SIG-M5 treated with dmso at 0.1 percent for 504 hours (cell line): Measurements from ENCODE around the gene CKS1B.

Experiments used
- DNase-seq: peaks from one replicate; lab custom pipeline; 2025; ENCODE audit not compliant: unreplicated experiment; lab: John Stamatoyannopoulos, UW

CKS1B gene

GRCh38 chr1:154945962-154946850 lies 28.3 kb upstream of the CKS1B start:
- no peak for DNase-seq

GRCh38 chr1:154948079-154948478 lies 26.4 kb upstream of the CKS1B start:
- DNase-seq, result no peak

GRCh38 chr1:154951901-154952657 lies 22.4 kb upstream of the CKS1B start:
- DNase-seq, result no peak

- DNase-seq, result no peak
Measured at GRCh38 chr1:154952664-154953063, 21.8 kb upstream of the CKS1B start.

GRCh38 chr1:154953611-154954038 lies 20.9 kb upstream of the CKS1B start:
- no peak for DNase-seq

GRCh38 chr1:154954541-154954940 lies 19.9 kb upstream of the CKS1B start:
- DNase-seq, result no peak

- DNase-seq, result no peak
Measured at GRCh38 chr1:154955039-154955717, 19.3 kb upstream of the CKS1B start.

GRCh38 chr1:154955718-154956543 lies 18.6 kb upstream of the CKS1B start, which contains the start of gene PBXIP1:
Gene PBXIP1, minus strand, starts transcription at chr1:154956099. Its CDS starts 2,378 bp downstream, at chr1:154953721.
- DNase-seq, result peak; percentile 95

- no peak for DNase-seq
Measured at GRCh38 chr1:154956544-154956941, 17.9 kb upstream of the CKS1B start.

- no peak for DNase-seq
Measured at GRCh38 chr1:154957091-154957657, 17.3 kb upstream of the CKS1B start.

GRCh38 chr1:154958036-154958435 lies 16.4 kb upstream of the CKS1B start:
- no peak for DNase-seq

- DNase-seq, result no peak
Measured at GRCh38 chr1:154958681-154959425, 15.6 kb upstream of the CKS1B start.

- DNase-seq, result no peak
Measured at GRCh38 chr1:154959426-154959780, 15.1 kb upstream of the CKS1B start.

GRCh38 chr1:154960446-154961136 lies 13.9 kb upstream of the CKS1B start:
- peak; percentile 55 for DNase-seq

- peak; percentile 81 for DNase-seq
Measured at GRCh38 chr1:154961207-154962155, 13.0 kb upstream of the CKS1B start, which contains the start of gene PYGO2. Gene PYGO2, minus strand, starts transcription at chr1:154961782. Its CDS starts 206 bp downstream, at chr1:154961576.

GRCh38 chr1:154962156-154962749 lies 12.2 kb upstream of the CKS1B start:
- no peak for DNase-seq

GRCh38 chr1:154962795-154963330 lies 11.6 kb upstream of the CKS1B start:
- DNase-seq, result no peak
